B cell (primary cell): ENCODE measurements around the gene NDUFAF7. TPM values are rescaled to one million over a fixed set of nuclear protein-coding genes. Genes with fewer than 3 reads are reported as not detected.

Experiments used
- ATAC-seq: fragments of 200-7000 bp; cut with Tn5 transposase; one replicate; pipeline ENCODE4 v1.10.0; 2021; ENCODE audit warnings: low read depth, mild to moderate bottlenecking, moderate number of reproducible peaks, moderate library complexity
- CTCF ChIA-PET: fragments of 350-600 bp; sonication (Branson Sonifier 250); formaldehyde crosslinking; loops from one replicate; lab custom pipeline; 2021; ENCODE audit warnings: antibody characterized with exemption, inconsistent platforms; lab: Charles Lee
- POLR2A ChIA-PET: fragments of 350-600 bp; sonication (Branson Sonifier 250); formaldehyde crosslinking; loops from one replicate; lab custom pipeline; 2021; ENCODE audit warnings: antibody characterized with exemption; lab: Charles Lee
- DNase-seq: peaks from one replicate; pipeline ENCODE4 v3.0.0; 2013
- H2AFZ ChIP-seq: 2 replicates; pipeline ENCODE4 v1.6.1; 2012; ENCODE audit warnings: mild to moderate bottlenecking, low read depth, low read length; ENCODE audit not compliant: insufficient read depth, poor library complexity, severe bottlenecking
- H3K27ac ChIP-seq, 2 donors: 1 replicate in 1 of 2; 2 replicates in 1 of 2; pipeline ENCODE4 v1.5.1; 2012 to 2013; ENCODE audit warnings: low read length in 2 of 2, mild to moderate bottlenecking in 2 of 2, moderate library complexity in 1 of 2
- H3K27me3 ChIP-seq, 4 experiments: fragments of 200-600 bp in 1 of 4; sonication (generic) in 1 of 4; replicated peaks in 1 of 4; 1 replicate in 2 of 4; 2 replicates in 2 of 4; pipeline versions ENCODE4 v1.6.1 to v1.7.0; 2013 to 2016; ENCODE audit warnings: low read length in 3 of 4, mild to moderate bottlenecking in 2 of 4, mixed read lengths in 1 of 4, moderate library complexity in 1 of 4; ENCODE audit not compliant: insufficient read depth in 4 of 4, control insufficient read depth in 3 of 4; ENCODE audit errors: control extremely low read depth in 1 of 4
- H3K36me3 ChIP-seq, 2 experiments: replicated peaks in 1 of 2; 1 replicate in 1 of 2; 2 replicates in 1 of 2; pipeline versions ENCODE4 v1.6.1 to v1.7.1; 2013; ENCODE audit warnings: low read length in 1 of 2; ENCODE audit not compliant: insufficient read depth in 2 of 2, control insufficient read depth in 1 of 2; ENCODE audit errors: control extremely low read depth in 1 of 2, extremely low read depth in 1 of 2
- H3K4me1 ChIP-seq, 2 donors: fragments of 200-600 bp in 1 of 2; sonication (generic) in 1 of 2; 1 replicate in 1 of 2; 2 replicates in 1 of 2; pipeline versions ENCODE4 v1.5.1 to v1.6.1; 2013 to 2017; ENCODE audit warnings: low read length in 2 of 2; ENCODE audit not compliant: control insufficient read depth in 2 of 2, insufficient read depth in 2 of 2
- H3K4me2 ChIP-seq: replicated peaks from 2 replicates; pipeline ENCODE3; 2012; ENCODE audit warnings: mild to moderate bottlenecking, low read depth, low read length; ENCODE audit not compliant: poor library complexity, severe bottlenecking
- H3K4me3 ChIP-seq, 5 experiments: fragments of 200-600 bp in 1 of 5; sonication (generic) in 1 of 5; 1 replicate in 3 of 5; 2 replicates in 2 of 5; pipeline versions ENCODE4 v1.5.1 to v1.7.0; 2011 to 2016; ENCODE audit warnings: low read length in 4 of 5, mild to moderate bottlenecking in 4 of 5, low read depth in 2 of 5, control low read depth in 1 of 5, moderate library complexity in 1 of 5; ENCODE audit not compliant: insufficient read depth in 1 of 5; ENCODE audit errors: control extremely low read depth in 1 of 5, extremely low read depth in 1 of 5
- H3K79me2 ChIP-seq: fragments of 200-600 bp; sonication (generic); one replicate; pipeline ENCODE4 v1.6.0; 2016; ENCODE audit warnings: low read length; ENCODE audit not compliant: control insufficient read depth, insufficient read depth
- H3K9ac ChIP-seq: fragments of 200-600 bp; sonication (generic); 2 replicates; pipeline ENCODE4 v1.6.1; 2017; ENCODE audit warnings: mild to moderate bottlenecking, low read length, moderate library complexity
- H3K9me3 ChIP-seq, 3 donors: one replicate each; pipeline versions ENCODE4 v1.6.1 to v1.7.1; 2013; ENCODE audit warnings: low read length in 2 of 3; ENCODE audit not compliant: control insufficient read depth in 2 of 3, insufficient read depth in 1 of 3; ENCODE audit errors: control extremely low read depth in 1 of 3
- H4K20me1 ChIP-seq: 2 replicates; pipeline ENCODE4 v1.6.0; 2012; ENCODE audit warnings: mild to moderate bottlenecking, low read length; ENCODE audit not compliant: insufficient read depth, control insufficient read depth, poor library complexity, severe bottlenecking
- H3K27ac Mint-ChIP-seq: one replicate; pipeline ENCODE4 v1.8.0; 2021; ENCODE audit warnings: mixed read lengths
- H3K27me3 Mint-ChIP-seq: one replicate; pipeline ENCODE4 v1.8.0; 2021; ENCODE audit warnings: mixed read lengths
- H3K4me1 Mint-ChIP-seq: one replicate; pipeline ENCODE4 v1.8.0; 2021; ENCODE audit warnings: mixed read lengths
- H3K4me3 Mint-ChIP-seq: one replicate; pipeline ENCODE4 v1.8.0; 2021; ENCODE audit warnings: mixed read lengths
- H3K9me3 Mint-ChIP-seq: one replicate; pipeline ENCODE4 v1.8.0; 2022; ENCODE audit warnings: mixed read lengths; ENCODE audit not compliant: insufficient read depth
- CTCF ChIP-seq: fragments of 200-600 bp; IDR thresholded peaks from one replicate; pipeline ENCODE4 v1.8.0; 2022; ENCODE audit warnings: antibody characterized with exemption, mild to moderate bottlenecking
- EZH2 ChIP-seq: IDR thresholded peaks from 2 replicates; pipeline ENCODE4 v1.6.1; 2012; ENCODE audit warnings: borderline replicate concordance, low read depth, mild to moderate bottlenecking, moderate library complexity, low read length; ENCODE audit not compliant: insufficient read depth, poor library complexity, severe bottlenecking
- WGBS: methylation state at CpG from one replicate; pipeline ENCODE4 v1.1.5; 2013; ENCODE audit warnings: missing lambda C conversion rate; ENCODE audit not compliant: insufficient coverage; 5-methylcytosine and 5-hydroxymethylcytosine counted together
- intact Hi-C: fragments of 100-400 bp; cut with micrococcal nuclease; formaldehyde crosslinking; loops from one replicate; pipeline ENCODE4 v1.10.0; 2022
- polyA plus RNA-seq: library from polyadenylated mRNA; depleted of rRNA; stranded (reverse); fragments of >200 nt; gene quantifications from 2 replicates; pipeline ENCODE4 v1.2.3, GENCODE V29; 2012
- total RNA-seq, 2 donors: library from RNA; stranded (reverse); fragments of 120-200 nt in 1 of 2; gene quantifications; 1 replicate in 1 of 2; 2 replicates in 1 of 2; pipeline versions ENCODE4 v1.2.3 to v1.2.4, GENCODE V29; 2013 to 2022

NDUFAF7 gene
- total and polyA plus RNA-seq, 2 donors (not counting 1 experiment from before 2014, with no cell fraction given), result 12.2 to 35.4 TPM

- DNase-seq, result no peak
- Mint-ChIP-seq H3K27ac (peak overlapping the region; percentile 41), H3K4me3 (no peak overlapping the region), H3K27me3 (no peaks in the 10 kb centered on the region), H3K9me3 (no peaks in the 10 kb centered on the region), H3K4me1 (peaks cover 2% of the 10 kb centered on the region)
- no peak for ATAC-seq
- no peaks in the 10 kb centered on the region for H4K20me1 ChIP-seq
- no peaks in the 10 kb centered on the region for H3K79me2 ChIP-seq
- no peak overlapping the region for H3K27ac ChIP-seq
- H3K9ac ChIP-seq, result no peak overlapping the region
- no peak overlapping the region for H2AFZ ChIP-seq
- no peaks in the 10 kb centered on the region for H3K27me3 ChIP-seq
- H3K36me3 ChIP-seq, result peaks cover 25 to 66% of the 10 kb centered on the region in 2 experiments
- ChIA-PET POLR2A (no interaction called here), CTCF (interaction anchor here (0.7 kb wide), 1 partner anchor 633 kb away, joined by 3 read pairs; no protein-coding TSS in a partner anchor)
- no peak overlapping the region for H3K4me2 ChIP-seq
- TF ChIP-seq CTCF, result no peak
- no peak for TF ChIP-seq EZH2
- no peaks in the 10 kb centered on the region for H3K9me3 ChIP-seq
- intact Hi-C loops, result loop anchor here (5.0 kb wide), 1 partner anchor 39 kb away; no protein-coding TSS in a partner anchor
- H3K4me1 ChIP-seq, result no peaks in the 10 kb centered on the region
- H3K4me3 ChIP-seq, result no peak overlapping the region
- no CpG with 5 or more reads among the region's 4 CpGs for WGBS
Measured at GRCh38 chr2:37243435-37243834, 12.0 kb downstream of the NDUFAF7 start.

GRCh38 chr2:37244017-37244416, 12.6 kb downstream of the NDUFAF7 start:
- Histone ChIP-seq H3K9me3 (no peaks in the 10 kb centered on the region), H3K4me2 (no peak overlapping the region), H3K27ac (no peak overlapping the region), H3K4me3 (no peak overlapping the region), H3K27me3 (no peaks in the 10 kb centered on the region), H4K20me1 (no peaks in the 10 kb centered on the region), H3K79me2 (no peaks in the 10 kb centered on the region), H2AFZ (no peak overlapping the region), H3K36me3 (peaks cover 25 to 67% of the 10 kb centered on the region in 2 experiments), H3K4me1 (no peaks in the 10 kb centered on the region), H3K9ac (no peak overlapping the region)
- H3K4me3 Mint-ChIP-seq, result no peak overlapping the region
- CTCF ChIA-PET, result interaction anchor here (1.3 kb wide), 1 partner anchor 12 kb away, joined by 3 read pairs; the partner anchor contains the start of genes CEBPZ and NDUFAF7
- intact Hi-C loops, result loop anchor here (5.0 kb wide), 1 partner anchor 38 kb away; no protein-coding TSS in a partner anchor
- peaks cover 2% of the 10 kb centered on the region for H3K4me1 Mint-ChIP-seq
- no peak for DNase-seq
- ATAC-seq, result no peak
- POLR2A ChIA-PET, result no interaction called here
- TF ChIP-seq EZH2 (no peak), CTCF (no peak)
- no peaks in the 10 kb centered on the region for H3K9me3 Mint-ChIP-seq
- 100% methylated on average over 1 of the region's 4 CpGs for WGBS
- no peaks in the 10 kb centered on the region for H3K27me3 Mint-ChIP-seq
- peak overlapping the region; percentile 15 for H3K27ac Mint-ChIP-seq
